Progenitor cell of endocrine pancreas (in vitro differentiated cells): ENCODE data around the gene TBRG1. TPM values are rescaled to one million over a fixed set of nuclear protein-coding genes. Genes with fewer than 3 reads are reported as not detected.

Source experiments
- DNase-seq: peaks from one replicate; pipeline ENCODE4 v3.0.0; 2021; ENCODE audit warnings: low spot score; ENCODE audit not compliant: unreplicated experiment
- H3K27ac Mint-ChIP-seq: 2 replicates; pipeline ENCODE4 v1.8.0; 2021; ENCODE audit warnings: mild to moderate bottlenecking, moderate library complexity, mixed read lengths
- H3K27me3 Mint-ChIP-seq: 2 replicates; pipeline ENCODE4 v1.8.0; 2021; ENCODE audit warnings: mixed read lengths
- H3K36me3 Mint-ChIP-seq: 2 replicates; pipeline ENCODE4 v1.8.0; 2022; ENCODE audit warnings: mixed read lengths; ENCODE audit not compliant: insufficient read depth
- H3K4me1 Mint-ChIP-seq: 2 replicates; pipeline ENCODE4 v1.8.0; 2021; ENCODE audit warnings: low read depth, mixed read lengths
- H3K4me3 Mint-ChIP-seq: 2 replicates; pipeline ENCODE4 v1.8.0; 2021; ENCODE audit warnings: low read depth, mild to moderate bottlenecking, moderate library complexity, mixed read lengths
- H3K9me3 Mint-ChIP-seq: 2 replicates; pipeline ENCODE4 v1.8.0; 2021; ENCODE audit warnings: low read depth, mixed read lengths
- CTCF ChIP-seq: fragments of 200-600 bp; sonication (generic); IDR thresholded peaks from one replicate; pipeline ENCODE4 v1.5.0; 2021; ENCODE audit warnings: antibody characterized with exemption, mild to moderate bottlenecking; ENCODE audit not compliant: unreplicated experiment
- total RNA-seq: library from RNA; stranded (reverse); gene quantifications from 2 replicates; pipeline ENCODE4 v1.2.1, GENCODE V29; 2021

The TBRG1 gene
- total RNA-seq, 1 donor from 2014 or later = 33.3 TPM

DNA sequence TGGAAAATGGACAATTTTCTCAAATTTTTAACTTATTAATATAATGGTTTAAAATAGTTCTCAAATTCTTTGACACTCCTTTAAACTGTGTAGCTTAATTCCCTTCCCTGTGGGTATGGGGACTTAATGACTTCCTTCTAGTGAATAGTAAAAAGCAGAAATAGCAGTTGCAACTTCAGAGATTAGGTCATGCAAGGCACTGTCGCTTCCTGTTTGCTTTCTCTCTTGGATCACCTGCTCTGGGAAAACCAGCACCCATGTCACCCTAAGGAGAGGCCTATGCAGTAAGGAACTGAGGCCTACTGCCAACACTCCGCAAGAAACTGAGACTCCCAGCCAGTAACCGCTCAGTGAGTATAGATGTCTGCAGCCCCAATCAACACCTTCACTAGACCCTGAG is 16.9 kb upstream of the TBRG1 start:
- Mint-ChIP-seq H3K9me3 (no peaks in the 10 kb centered on the region), H3K4me1 (no peaks in the 10 kb centered on the region), H3K27me3 (peaks cover 1% of the 10 kb centered on the region), H3K4me3 (no peak overlapping the region), H3K27ac (no peak overlapping the region), H3K36me3 (no peaks in the 10 kb centered on the region)
- DNase-seq = no peak
- TF ChIP-seq CTCF = no peak

DNA sequence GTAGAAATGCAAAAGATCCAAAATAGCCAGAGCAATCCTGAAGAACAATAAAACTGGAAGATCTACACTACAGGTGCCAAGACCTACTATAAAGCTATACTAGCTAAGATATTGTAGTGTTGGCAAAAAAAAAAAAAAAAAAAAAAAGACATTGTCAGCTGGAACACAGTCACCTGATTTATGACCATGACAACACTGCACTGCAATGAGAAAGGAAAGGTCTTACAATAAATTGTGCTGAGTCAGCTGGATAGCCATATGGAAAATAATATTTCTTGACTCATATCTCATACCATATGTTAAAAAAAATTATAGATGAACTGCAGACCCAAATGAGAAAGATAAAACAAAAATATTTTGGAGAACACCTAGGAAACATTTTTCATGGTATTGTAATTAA is 14.5 kb upstream of the TBRG1 start:
- DNase-seq = no peak
- no peak for TF ChIP-seq CTCF
- Mint-ChIP-seq H3K4me3 (no peak overlapping the region), H3K4me1 (no peaks in the 10 kb centered on the region), H3K27ac (no peak overlapping the region), H3K36me3 (no peaks in the 10 kb centered on the region), H3K27me3 (no peaks in the 10 kb centered on the region), H3K9me3 (no peaks in the 10 kb centered on the region)

GRCh38 chr11:124610295-124610694 is 12.4 kb upstream of the TBRG1 start:
- Mint-ChIP-seq H3K27ac (no peak overlapping the region), H3K9me3 (no peaks in the 10 kb centered on the region), H3K4me1 (no peaks in the 10 kb centered on the region), H3K27me3 (peaks cover 4% of the 10 kb centered on the region), H3K36me3 (no peaks in the 10 kb centered on the region), H3K4me3 (no peak overlapping the region)
- TF ChIP-seq CTCF = no peak
- DNase-seq = no peak

GRCh38 chr11:124611064-124611463 is 11.6 kb upstream of the TBRG1 start, which contains the start of gene PANX3:
TSS of gene PANX3 (plus strand) at chr11:124611428. CDS start at chr11:124611557, 129 bp downstream.
- no peak for TF ChIP-seq CTCF
- DNase-seq = no peak
- Mint-ChIP-seq H3K27me3 (peaks cover 4% of the 10 kb centered on the region), H3K27ac (no peak within 1 kb of the TSS), H3K9me3 (no peaks in the 10 kb centered on the region), H3K36me3 (no peaks in the 10 kb centered on the region), H3K4me1 (no peaks in the 10 kb centered on the region), H3K4me3 (no peak within 1 kb of the TSS)

GRCh38 chr11:124612045-124612444 is 10.6 kb upstream of the TBRG1 start:
- no peak for DNase-seq
- TF ChIP-seq CTCF = no peak
- H3K9me3 Mint-ChIP-seq = no peaks in the 10 kb centered on the region
- no peaks in the 10 kb centered on the region for H3K4me1 Mint-ChIP-seq
- no peak overlapping the region for H3K27ac Mint-ChIP-seq
- H3K27me3 Mint-ChIP-seq = peaks cover 4% of the 10 kb centered on the region
- H3K36me3 Mint-ChIP-seq = no peaks in the 10 kb centered on the region
- H3K4me3 Mint-ChIP-seq = no peak overlapping the region
